T-cell (primary cell): ENCODE data around the gene NPAT. TPM values are rescaled to one million over a fixed set of nuclear protein-coding genes. Genes with fewer than 3 reads are reported as not detected.
"Not testable (repeated sequence)": the region's sequence is repeated elsewhere in the genome, so short reads cannot be mapped to it uniquely, and the experiment has no call there.

ENCODE experiments used
- ATAC-seq, 4 experiments: fragments of 200-7000 bp in 3 of 4; fragments of 150-1000 bp in 1 of 4; cut with Tn5 transposase; replicated peaks in 1 of 4; 1 replicate in 3 of 4; 2 replicates in 1 of 4; pipeline ENCODE4 v1.10.0; 2021; ENCODE audit warnings: moderate library complexity in 3 of 4, mild to moderate bottlenecking in 2 of 4, moderate number of reproducible peaks in 1 of 4
- CTCF ChIA-PET, 2 donors: fragments of 300-600 bp; sonication (Branson Sonifier 250); formaldehyde crosslinking; loops; one replicate each; lab custom pipeline; 2022; ENCODE audit warnings: antibody characterized with exemption in 2 of 2; lab: Charles Lee
- POLR2A ChIA-PET, 2 donors: fragments of 300-600 bp; sonication (Branson Sonifier 250); formaldehyde crosslinking; loops; one replicate each; lab custom pipeline; 2022; ENCODE audit warnings: antibody characterized with exemption in 2 of 2; lab: Charles Lee
- DNase-seq, 35 experiments: peaks; one replicate each; pipeline versions ENCODE4 v3.0.0 to v3.0.0-alpha.2; 2013 to 2023
- H3K27ac ChIP-seq: one replicate; pipeline ENCODE4 v1.5.1; 2013; ENCODE audit warnings: low read length
- H3K27me3 ChIP-seq, 2 experiments: replicated peaks in 1 of 2; 1 replicate in 1 of 2; 2 replicates in 1 of 2; pipeline versions ENCODE4 v1.6.1 to v1.7.0; 2013; ENCODE audit warnings: low read length in 1 of 2, mixed read lengths in 1 of 2; ENCODE audit not compliant: control insufficient read depth in 2 of 2, insufficient read depth in 2 of 2; ENCODE audit errors: extremely low read depth in 1 of 2
- H3K36me3 ChIP-seq, 2 donors: 1 replicate in 1 of 2; 2 replicates in 1 of 2; pipeline versions ENCODE4 v1.6.1 to v1.7.0; 2013; ENCODE audit warnings: low read length in 1 of 2; ENCODE audit not compliant: control insufficient read depth in 2 of 2, insufficient read depth in 1 of 2; ENCODE audit errors: extremely low read depth in 1 of 2
- H3K4me1 ChIP-seq, 2 experiments: 1 replicate in 1 of 2; 2 replicates in 1 of 2; pipeline versions ENCODE4 v1.6.1 to v1.7.0; 2013; ENCODE audit warnings: low read length in 2 of 2, mixed read lengths in 1 of 2; ENCODE audit not compliant: insufficient read depth in 2 of 2, control insufficient read depth in 1 of 2; ENCODE audit errors: extremely low read depth in 1 of 2
- H3K4me3 ChIP-seq, 2 donors: 1 replicate in 1 of 2; 2 replicates in 1 of 2; pipeline versions ENCODE4 v1.5.1 to v1.7.0; 2013; ENCODE audit warnings: mild to moderate bottlenecking in 2 of 2, low read length in 1 of 2, moderate library complexity in 1 of 2; ENCODE audit not compliant: control insufficient read depth in 1 of 2; ENCODE audit errors: extremely low read depth in 1 of 2
- H3K9me3 ChIP-seq: 2 replicates; pipeline ENCODE4 v1.7.0; 2013
- H3K27ac Mint-ChIP-seq, 2 donors: one replicate each; pipeline ENCODE4 v1.8.0; 2020 to 2021; ENCODE audit warnings: mild to moderate bottlenecking in 2 of 2, mixed read lengths in 2 of 2
- H3K27me3 Mint-ChIP-seq, 2 donors: one replicate each; pipeline ENCODE4 v1.8.0; 2021 to 2022; ENCODE audit warnings: mixed read lengths in 2 of 2
- H3K36me3 Mint-ChIP-seq: one replicate; pipeline ENCODE4 v1.8.0; 2021; ENCODE audit warnings: mixed read lengths
- H3K4me1 Mint-ChIP-seq, 3 donors: one replicate each; pipeline ENCODE4 v1.8.0; 2020 to 2022; ENCODE audit warnings: mixed read lengths in 3 of 3, mild to moderate bottlenecking in 1 of 3
- H3K4me3 Mint-ChIP-seq, 3 donors: one replicate each; pipeline ENCODE4 v1.8.0; 2020 to 2022; ENCODE audit warnings: mild to moderate bottlenecking in 3 of 3, mixed read lengths in 3 of 3, moderate library complexity in 3 of 3
- H3K9me3 Mint-ChIP-seq, 3 donors: one replicate each; pipeline ENCODE4 v1.8.0; 2020 to 2022; ENCODE audit warnings: mixed read lengths in 3 of 3
- WGBS: methylation state at CpG from one replicate; pipeline ENCODE4 v1.1.5; 2013; ENCODE audit warnings: missing lambda C conversion rate; ENCODE audit not compliant: insufficient coverage; 5-methylcytosine and 5-hydroxymethylcytosine counted together
- total RNA-seq, 35 experiments: library from RNA in 6 of 35; stranded (reverse) in 6 of 35; fragments of 120-200 nt in 1 of 35; gene quantifications; one replicate each; pipeline versions ENCODE4 v1.2.1 to v1.2.4 and lab custom pipeline; 2013 to 2026

Gene NPAT
- total RNA-seq, 5 donors from 2014 or later (not counting 1 experiment from before 2014, with no cell fraction given): 46.9 to 54.1 (median 49.1) TPM

- H3K27ac Mint-ChIP-seq: peak overlapping the region in 1 of 2 donors; percentile 74
- Histone ChIP-seq H3K4me3 (no peak overlapping the region), H3K36me3 (no peaks in the 10 kb centered on the region), H3K4me1 (peaks cover 0 to 33% of the 10 kb centered on the region in 2 experiments), H3K27ac (no peak overlapping the region), H3K9me3 (no peaks in the 10 kb centered on the region), H3K27me3 (no peaks in the 10 kb centered on the region)
- peaks cover 40 to 53% (median 48%) of the 10 kb centered on the region in 3 donors for H3K4me1 Mint-ChIP-seq
- ATAC-seq: no peak
- no peaks in the 10 kb centered on the region for H3K27me3 Mint-ChIP-seq
- DNase-seq: no peak
- H3K4me3 Mint-ChIP-seq: peak overlapping the region in 1 of 3 donors; percentile 63
- no peaks in the 10 kb centered on the region for H3K9me3 Mint-ChIP-seq
- peaks cover 10% of the 10 kb centered on the region for H3K36me3 Mint-ChIP-seq
- CTCF ChIA-PET: interaction anchor here (0.7 to 1.0 kb wide), 2 partner anchors 12 to 218 kb away, joined by 3 to 4 read pairs; no protein-coding TSS in a partner anchor
- WGBS: no CpG with 5 or more reads among the region's 5 CpGs
- POLR2A ChIA-PET: no interaction called here
These were observed 97.3 kb downstream of the NPAT start for GRCh38 chr11:108125096-108125495.

DNA sequence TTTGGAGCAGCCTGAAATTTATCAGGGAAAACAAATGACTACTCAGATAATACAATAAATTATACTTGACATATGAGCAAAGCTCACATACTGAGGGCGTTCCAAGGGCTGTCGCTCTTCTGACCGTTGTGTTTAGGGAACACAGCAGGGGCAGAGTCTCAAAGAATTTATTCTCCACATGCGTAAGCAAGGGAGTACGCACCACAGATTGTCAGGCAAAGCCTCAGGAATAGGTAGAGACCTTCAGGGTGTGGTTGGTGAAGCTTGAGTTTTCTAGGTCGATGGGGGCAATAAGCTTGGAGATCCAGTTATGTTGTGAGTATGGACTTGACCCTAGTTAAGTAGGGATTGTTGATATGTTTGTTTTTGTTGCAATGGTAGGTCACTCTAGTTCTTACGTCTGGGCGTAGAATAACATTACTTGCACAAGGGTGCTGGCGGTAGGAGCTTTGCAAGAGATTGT, 100.2 kb downstream of the NPAT start:
- peaks cover 0 to 33% of the 10 kb centered on the region in 2 experiments for H3K4me1 ChIP-seq
- 94% methylated on average over 4 of the region's 9 CpGs for WGBS
- Mint-ChIP-seq H3K4me1 (peaks cover 40 to 47% (median 43%) of the 10 kb centered on the region in 3 donors), H3K27me3 (no peaks in the 10 kb centered on the region), H3K4me3 (peak overlapping the region; percentile 88 to 94 (median 94)), H3K27ac (peak overlapping the region; percentile 5 to 83), H3K36me3 (peaks cover 4% of the 10 kb centered on the region), H3K9me3 (no peaks in the 10 kb centered on the region)
- no peaks in the 10 kb centered on the region for H3K9me3 ChIP-seq
- ChIA-PET POLR2A (no interaction called here), CTCF (no interaction called here)
- no peak for DNase-seq
- H3K4me3 ChIP-seq: peak overlapping the region; percentile 76 to 79
- ATAC-seq: no peak
- H3K36me3 ChIP-seq: no peaks in the 10 kb centered on the region
- no peak overlapping the region for H3K27ac ChIP-seq
- H3K27me3 ChIP-seq: no peaks in the 10 kb centered on the region

DNA sequence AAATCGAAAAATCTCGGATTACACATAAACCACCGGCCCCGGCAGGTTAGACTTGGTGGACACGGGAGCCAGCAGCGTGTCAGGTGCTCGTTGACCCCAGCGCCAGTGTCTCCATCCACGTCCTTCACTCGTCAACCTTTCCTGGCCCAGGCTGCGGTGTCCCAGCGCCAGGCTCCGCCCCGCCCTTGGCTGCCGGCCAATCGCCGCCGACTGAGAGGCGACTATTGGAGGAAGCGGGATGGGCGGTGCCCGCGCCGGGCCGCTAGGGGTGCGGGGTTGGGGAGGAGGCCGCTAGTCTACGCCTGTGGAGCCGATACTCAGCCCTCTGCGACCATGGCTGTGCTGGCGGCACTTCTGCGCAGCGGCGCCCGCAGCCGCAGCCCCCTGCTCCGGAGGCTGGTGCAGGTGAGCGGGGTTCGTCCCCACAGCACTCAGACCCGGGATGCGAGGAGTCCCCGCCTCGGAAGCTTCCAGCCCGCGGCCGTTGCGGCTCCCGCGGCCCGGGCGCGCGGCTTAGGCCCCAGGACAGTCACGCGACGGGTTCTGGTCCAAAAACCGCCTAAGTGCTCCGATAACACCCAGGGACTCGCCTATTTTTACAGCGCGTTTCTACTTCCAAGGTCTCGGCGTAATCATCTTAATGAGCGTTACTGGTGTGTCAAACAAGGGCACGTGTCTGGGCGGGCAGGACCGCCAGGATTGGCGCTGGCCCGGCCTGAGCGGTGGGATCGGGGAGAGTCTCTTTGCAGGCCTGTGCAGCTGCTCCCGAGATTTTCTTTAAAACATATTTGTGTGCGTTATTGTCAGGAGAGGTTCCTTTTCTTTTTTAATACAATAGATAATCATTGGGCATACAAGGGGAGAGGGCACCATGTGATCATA, 100.9 kb downstream of the NPAT start, which contains the start of gene ACAT1:
Gene ACAT1, plus strand, starts transcription at position 294 of the 882 bp plus-strand sequence. Its CDS starts 40 bp downstream, at position 334.
- Mint-ChIP-seq H3K9me3 (no peaks in the 10 kb centered on the region), H3K4me3 (peak within 1 kb of the TSS; percentile 88 to 94 (median 94)), H3K4me1 (peaks cover 40 to 47% (median 42%) of the 10 kb centered on the region in 3 donors), H3K27me3 (no peaks in the 10 kb centered on the region), H3K36me3 (peaks cover 4% of the 10 kb centered on the region), H3K27ac (peak within 1 kb of the TSS; percentile 83 to 90)
- no peaks in the 10 kb centered on the region for H3K9me3 ChIP-seq
- H3K36me3 ChIP-seq: no peaks in the 10 kb centered on the region
- H3K27me3 ChIP-seq: no peaks in the 10 kb centered on the region
- peaks cover 0 to 33% of the 10 kb centered on the region in 2 experiments for H3K4me1 ChIP-seq
- DNase-seq: peak; percentile 88 to 98 (median 94)
- peak within 1 kb of the TSS; percentile 50 for H3K27ac ChIP-seq
- ChIA-PET POLR2A (no interaction called here), CTCF (interaction anchor here in 1 of 2 donors (0.7 kb wide), 1 partner anchor 413 kb away, joined by 3 read pairs; no protein-coding TSS in a partner anchor)
- ATAC-seq: peak; percentile 99
- peak within 1 kb of the TSS; percentile 76 to 79 for H3K4me3 ChIP-seq
- under 1% methylated on average over 63 of the region's 73 CpGs for WGBS

DNA sequence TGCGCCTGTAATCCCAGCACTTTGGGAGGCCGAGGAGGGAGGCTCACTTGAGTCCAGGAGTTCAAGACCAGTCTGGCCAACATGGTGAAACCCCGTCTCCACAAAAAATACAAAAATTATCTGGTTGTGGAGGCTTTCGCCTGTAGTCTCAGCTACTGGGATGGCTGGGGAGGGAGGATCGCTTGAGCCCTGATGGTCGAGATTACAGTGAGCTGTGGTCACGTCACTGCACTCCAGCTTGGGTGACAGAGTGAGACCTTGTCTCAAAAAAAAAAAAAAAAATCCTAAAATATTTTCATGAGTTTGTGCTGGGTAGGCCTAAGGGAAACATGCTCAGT, 101.5 kb downstream of the NPAT start:
- Mint-ChIP-seq H3K4me1 (peaks cover 38 to 42% (median 40%) of the 10 kb centered on the region in 3 donors), H3K27ac (peak overlapping the region in 1 of 2 donors; percentile 64), H3K4me3 (peak overlapping the region; percentile 88 to 94 (median 94))
- DNase-seq: peak in 1 of 35 experiments; percentile 1
- H3K9me3 Mint-ChIP-seq, ATAC-seq, H3K27me3 Mint-ChIP-seq, H3K36me3 Mint-ChIP-seq, H3K36me3 ChIP-seq, H3K27me3 ChIP-seq, H3K9me3 ChIP-seq, POLR2A ChIA-PET: not testable (repeated sequence)
- peaks cover 0 to 33% of the 10 kb centered on the region in 2 experiments for H3K4me1 ChIP-seq
- peak overlapping the region; percentile 76 to 79 for H3K4me3 ChIP-seq
- 80% methylated on average over 3 of the region's 7 CpGs for WGBS
- CTCF ChIA-PET: interaction anchor here in 1 of 2 donors (0.7 kb wide), 1 partner anchor 414 kb away, joined by 3 read pairs; no protein-coding TSS in a partner anchor
- peak overlapping the region; percentile 50 for H3K27ac ChIP-seq

GRCh38 chr11:108117746-108118371, 104.6 kb downstream of the NPAT start:
- H3K27me3 Mint-ChIP-seq: no peaks in the 10 kb centered on the region
- peaks cover 0 to 18% of the 10 kb centered on the region in 2 experiments for H3K4me1 ChIP-seq
- POLR2A ChIA-PET: interaction anchor here in 1 of 2 donors (0.7 kb wide), 2 partner anchors 23 to 127 kb away, joined by 3 to 5 read pairs; no protein-coding TSS in a partner anchor
- no peak overlapping the region for H3K27ac Mint-ChIP-seq
- H3K4me3 ChIP-seq: no peak overlapping the region
- no peak overlapping the region for H3K27ac ChIP-seq
- no peaks in the 10 kb centered on the region for H3K9me3 Mint-ChIP-seq
- peaks cover 14 to 19% (median 15%) of the 10 kb centered on the region in 3 donors for H3K4me1 Mint-ChIP-seq
- H3K36me3 Mint-ChIP-seq: no peaks in the 10 kb centered on the region
- H3K9me3 ChIP-seq: no peaks in the 10 kb centered on the region
- DNase-seq (peak in 1 of 35 experiments; percentile 52), ATAC-seq (no peak)
- H3K27me3 ChIP-seq: no peaks in the 10 kb centered on the region
- H3K4me3 Mint-ChIP-seq: no peak overlapping the region
- no peaks in the 10 kb centered on the region for H3K36me3 ChIP-seq
- CTCF ChIA-PET: interaction anchor here (0.6 to 2.2 kb wide), 10 partner anchors 17 to 532 kb away, joined by 3 to 9 read pairs (median 3); no protein-coding TSS in a partner anchor
